ENCODE data around the gene NOL3. TPM values are rescaled to one million over a fixed set of nuclear protein-coding genes. Genes with fewer than 3 reads are reported as not detected.

The NOL3 gene
- total RNA-seq, 4 donors from 2014 or later = 77.5 to 231 (median 173) TPM

GRCh38 chr16:67170949-67171649 is 761 bp downstream of the NOL3 start:
- in situ Hi-C loops (cut with MboI; ENCODE audit: low sequenced_read_pairs in 4 of 4) (no loop called here), intact Hi-C loops (cut with DNase I; ENCODE audit: low total_unique reads) (loop anchor here (5.0 kb wide), 1 partner anchor 71 kb away; no protein-coding TSS in a partner anchor)
- peak overlapping the region; percentile 54 to 78 (median 66) for H3K4me3 ChIP-seq
- peak; percentile 21 to 34 for ATAC-seq
- no peaks in the 10 kb centered on the region for H3K27me3 ChIP-seq
- peak overlapping the region; percentile 94 to 100 (median 96) for H3K27ac ChIP-seq
- peak in 1 of 2 donors; percentile 65 for TF ChIP-seq POLR2A (IDR thresholded peaks at IDR 0.05)
- TF ChIP-seq CTCF (IDR thresholded peaks at IDR 0.05 in 4 of 5, conservative IDR thresholded peaks at IDR 0.05 in 1 of 5) = no peak
- H3K36me3 ChIP-seq = no peaks in the 10 kb centered on the region
- peaks cover 51 to 56% of the 10 kb centered on the region in 2 donors for H3K4me1 ChIP-seq
- peak in 1 of 2 donors; percentile 61 for DNase-seq
- no peaks in the 10 kb centered on the region for H3K9me3 ChIP-seq

GRCh38 chr16:67173323-67173722 is 3.0 kb downstream of the NOL3 start:
- peaks cover 57 to 67% of the 10 kb centered on the region in 2 donors for H3K4me1 ChIP-seq
- in situ Hi-C loops (cut with MboI; ENCODE audit: low sequenced_read_pairs in 4 of 4) (no loop called here), intact Hi-C loops (cut with DNase I; ENCODE audit: low total_unique reads) (loop anchor here (5.0 kb wide), 1 partner anchor 69 kb away; no protein-coding TSS in a partner anchor)
- peak in 1 of 2 donors; percentile 3 for ATAC-seq
- no peaks in the 10 kb centered on the region for H3K36me3 ChIP-seq
- H3K27ac ChIP-seq = peak overlapping the region; percentile 94 to 100 (median 96)
- H3K9me3 ChIP-seq = no peaks in the 10 kb centered on the region
- H3K4me3 ChIP-seq = peak overlapping the region; percentile 61 to 67 (median 65)
- no peak for TF ChIP-seq CTCF (IDR thresholded peaks at IDR 0.05 in 4 of 5, conservative IDR thresholded peaks at IDR 0.05 in 1 of 5)
- no peaks in the 10 kb centered on the region for H3K27me3 ChIP-seq
- no peak for DNase-seq

GRCh38 chr16:67173808-67174705 is 3.7 kb downstream of the NOL3 start:
- Histone ChIP-seq H3K27me3 (no peaks in the 10 kb centered on the region), H3K36me3 (no peaks in the 10 kb centered on the region), H3K27ac (peak overlapping the region; percentile 94 to 100 (median 96)), H3K4me1 (peaks cover 52 to 70% of the 10 kb centered on the region in 2 donors), H3K9me3 (no peaks in the 10 kb centered on the region), H3K4me3 (peak overlapping the region; percentile 61 to 67 (median 65))
- ATAC-seq = peak; percentile 56 to 65
- peak; percentile 89 to 96 for DNase-seq
- intact Hi-C loops (cut with DNase I; ENCODE audit: low total_unique reads) = loop anchor here (5.0 kb wide), 1 partner anchor 68 kb away; no protein-coding TSS in a partner anchor
- peak; percentile 9 to 55 (median 30) for TF ChIP-seq CTCF (IDR thresholded peaks at IDR 0.05 in 4 of 5, conservative IDR thresholded peaks at IDR 0.05 in 1 of 5)
- TF ChIP-seq POLR2A (IDR thresholded peaks at IDR 0.05) = peak; percentile 78 to 88
- in situ Hi-C loops (cut with MboI; ENCODE audit: low sequenced_read_pairs in 4 of 4) = no loop called here

GRCh38 chr16:67174706-67175231 is 4.4 kb downstream of the NOL3 start:
- TF ChIP-seq POLR2A (IDR thresholded peaks at IDR 0.05) (no peak), CTCF (IDR thresholded peaks at IDR 0.05 in 4 of 5, conservative IDR thresholded peaks at IDR 0.05 in 1 of 5) (no peak)
- Histone ChIP-seq H3K27ac (peak overlapping the region; percentile 94 to 100 (median 96)), H3K4me3 (peak overlapping the region; percentile 61 to 67 (median 65)), H3K36me3 (no peaks in the 10 kb centered on the region), H3K9me3 (no peaks in the 10 kb centered on the region), H3K4me1 (peaks cover 46 to 63% of the 10 kb centered on the region in 2 donors), H3K27me3 (no peaks in the 10 kb centered on the region)
- DNase-seq = no peak
- in situ Hi-C loops (cut with MboI; ENCODE audit: low sequenced_read_pairs in 4 of 4) (no loop called here), intact Hi-C loops (cut with DNase I; ENCODE audit: low total_unique reads) (loop anchor here (5.0 kb wide), 1 partner anchor 68 kb away; no protein-coding TSS in a partner anchor)
- no peak for ATAC-seq
